Measurements from ENCODE around the gene SLC7A4.

Gene SLC7A4

GRCh38 chr22:21032868-21033688 is 717 bp upstream of the SLC7A4 start:
- Histone ChIP-seq H3K27ac (no peak overlapping the region), H3K4me3 (ENCODE audit: low read depth, low read length) (no peak overlapping the region), H3K36me3 (replicated peaks) (no peaks in the 10 kb centered on the region), H3K27me3 (replicated peaks) (peaks cover 22% of the 10 kb centered on the region)
- TF ChIP-seq, protein P1, sequence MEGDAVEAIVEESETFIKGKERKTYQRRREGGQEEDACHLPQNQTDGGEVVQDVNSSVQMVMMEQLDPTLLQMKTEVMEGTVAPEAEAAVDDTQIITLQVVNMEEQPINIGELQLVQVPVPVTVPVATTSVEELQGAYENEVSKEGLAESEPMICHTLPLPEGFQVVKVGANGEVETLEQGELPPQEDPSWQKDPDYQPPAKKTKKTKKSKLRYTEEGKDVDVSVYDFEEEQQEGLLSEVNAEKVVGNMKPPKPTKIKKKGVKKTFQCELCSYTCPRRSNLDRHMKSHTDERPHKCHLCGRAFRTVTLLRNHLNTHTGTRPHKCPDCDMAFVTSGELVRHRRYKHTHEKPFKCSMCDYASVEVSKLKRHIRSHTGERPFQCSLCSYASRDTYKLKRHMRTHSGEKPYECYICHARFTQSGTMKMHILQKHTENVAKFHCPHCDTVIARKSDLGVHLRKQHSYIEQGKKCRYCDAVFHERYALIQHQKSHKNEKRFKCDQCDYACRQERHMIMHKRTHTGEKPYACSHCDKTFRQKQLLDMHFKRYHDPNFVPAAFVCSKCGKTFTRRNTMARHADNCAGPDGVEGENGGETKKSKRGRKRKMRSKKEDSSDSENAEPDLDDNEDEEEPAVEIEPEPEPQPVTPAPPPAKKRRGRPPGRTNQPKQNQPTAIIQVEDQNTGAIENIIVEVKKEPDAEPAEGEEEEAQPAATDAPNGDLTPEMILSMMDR (IDR thresholded peaks at IDR 0.05; ENCODE audit: low read depth, low read length, missing control alignments) = no peak
- in situ Hi-C loops (cut with HindIII; ENCODE audit: low pct_ligation_motif_present, low sequenced_read_pairs) = no loop called here
- no peak for DNase-seq

GRCh38 chr22:21031545-21032036 is 770 bp downstream of the SLC7A4 start:
- no peaks in the 10 kb centered on the region for H3K36me3 ChIP-seq (replicated peaks)
- TF ChIP-seq, protein P1 (IDR thresholded peaks at IDR 0.05; ENCODE audit: low read depth, low read length, missing control alignments) = no peak
- in situ Hi-C loops (cut with HindIII; ENCODE audit: low pct_ligation_motif_present, low sequenced_read_pairs) = no loop called here
- peaks cover 22% of the 10 kb centered on the region for H3K27me3 ChIP-seq (replicated peaks)
- no peak for DNase-seq
- H3K4me3 ChIP-seq (ENCODE audit: low read depth, low read length) = no peak overlapping the region
- H3K27ac ChIP-seq = no peak overlapping the region

- no peak overlapping the region for H3K27ac ChIP-seq
- H3K27me3 ChIP-seq (replicated peaks) = peaks cover 22% of the 10 kb centered on the region
- H3K36me3 ChIP-seq (replicated peaks) = no peaks in the 10 kb centered on the region
- in situ Hi-C loops (cut with HindIII; ENCODE audit: low pct_ligation_motif_present, low sequenced_read_pairs) = no loop called here
- DNase-seq = no peak
- TF ChIP-seq, protein P1 (IDR thresholded peaks at IDR 0.05; ENCODE audit: low read depth, low read length, missing control alignments) = no peak
- H3K4me3 ChIP-seq (ENCODE audit: low read depth, low read length) = no peak overlapping the region
These were observed 1.5 kb downstream of the SLC7A4 start for GRCh38 chr22:21030621-21031544.

DNA sequence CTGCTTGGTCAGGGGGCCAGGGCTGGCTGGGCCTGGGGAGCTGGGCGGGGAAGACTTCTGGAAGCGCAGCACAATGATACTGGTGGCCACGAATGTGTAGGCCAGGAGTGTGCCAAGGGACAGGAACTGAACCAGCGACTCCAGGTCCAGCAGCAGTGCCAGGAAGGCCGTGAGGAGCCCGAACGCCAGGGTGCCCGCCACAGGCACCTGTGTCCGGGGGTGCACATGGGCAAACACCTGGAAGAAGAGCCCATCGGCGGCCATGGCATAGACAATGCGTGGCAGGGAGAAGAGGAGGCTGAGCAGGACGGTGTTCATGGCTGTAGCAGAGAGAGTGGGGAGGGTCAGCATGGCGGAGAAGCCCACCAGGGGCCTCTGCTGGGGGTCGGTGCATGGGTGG is 2.3 kb downstream of the SLC7A4 start:
- in situ Hi-C loops (cut with HindIII; ENCODE audit: low pct_ligation_motif_present, low sequenced_read_pairs) = no loop called here
- no peak for DNase-seq

GRCh38 chr22:21029486-21030025 is 2.8 kb downstream of the SLC7A4 start:
- in situ Hi-C loops (cut with HindIII; ENCODE audit: low pct_ligation_motif_present, low sequenced_read_pairs) = no loop called here
- TF ChIP-seq, protein P1 (IDR thresholded peaks at IDR 0.05; ENCODE audit: low read depth, low read length, missing control alignments) = no peak
- Histone ChIP-seq H3K36me3 (replicated peaks) (no peaks in the 10 kb centered on the region), H3K27ac (no peak overlapping the region), H3K4me3 (ENCODE audit: low read depth, low read length) (no peak overlapping the region), H3K27me3 (replicated peaks) (peaks cover 22% of the 10 kb centered on the region)
- DNase-seq = no peak

More for the DNA sequence above, 2.3 kb downstream of the SLC7A4 start:
- Histone ChIP-seq H3K36me3 (replicated peaks) (no peaks in the 10 kb centered on the region), H3K27ac (no peak overlapping the region), H3K4me3 (ENCODE audit: low read depth, low read length) (no peak overlapping the region), H3K27me3 (replicated peaks) (peaks cover 22% of the 10 kb centered on the region)
- TF ChIP-seq, protein P1 (IDR thresholded peaks at IDR 0.05; ENCODE audit: low read depth, low read length, missing control alignments) = no peak

Measured in brain microvascular endothelial cell (primary cell).